Uterus (tissue), 4 donors: Measurements from ENCODE around the gene SMARCAL1. TPM values are rescaled to one million over a fixed set of nuclear protein-coding genes. Genes with fewer than 3 reads are reported as not detected.

ENCODE experiments used
- DNase-seq, 2 donors: peaks; one replicate each; pipeline ENCODE4 v3.0.0-alpha.2; 2019 to 2020
- H3K27ac ChIP-seq, 2 donors: fragments of 200-600 bp; sonication (generic); 1 replicate in 1 of 2; 2 replicates in 1 of 2; pipeline ENCODE4 v1.5.1; 2016 to 2018
- H3K27me3 ChIP-seq, 2 donors: fragments of 200-600 bp; sonication (generic); one replicate each; pipeline ENCODE4 v1.5.1; 2018 to 2019; ENCODE audit warnings: control low read depth in 1 of 2
- H3K36me3 ChIP-seq, 2 donors: fragments of 200-600 bp; sonication (generic); one replicate each; pipeline ENCODE4 v1.5.1; 2019; ENCODE audit warnings: control low read depth in 1 of 2
- H3K4me1 ChIP-seq, 2 donors: fragments of 200-600 bp; sonication (generic); one replicate each; pipeline ENCODE4 v1.5.1; 2018 to 2019; ENCODE audit warnings: control low read depth in 1 of 2
- H3K4me3 ChIP-seq, 2 donors: fragments of 200-600 bp; sonication (generic); 1 replicate in 1 of 2; 2 replicates in 1 of 2; pipeline ENCODE4 v1.5.1; 2018 to 2019; ENCODE audit warnings: mild to moderate bottlenecking in 1 of 2
- H3K9me3 ChIP-seq, 2 donors: fragments of 200-600 bp; sonication (generic); one replicate each; pipeline ENCODE4 v1.5.1; 2019; ENCODE audit warnings: control low read depth in 1 of 2
- CTCF ChIP-seq, 4 experiments: fragments of 200-600 bp in 2 of 4; fragments of 450-650 bp in 2 of 4; sonication (generic) in 2 of 4; IDR thresholded peaks; one replicate each; pipeline ENCODE4 v1.5.1; 2016 to 2019; ENCODE audit warnings: antibody characterized with exemption in 4 of 4, mild to moderate bottlenecking in 2 of 4, moderate library complexity in 1 of 4
- POLR2A ChIP-seq, 2 donors: fragments of 450-650 bp; IDR thresholded peaks; one replicate each; pipeline ENCODE4 v1.6.1; 2016; ENCODE audit warnings: antibody characterized with exemption in 2 of 2, mild to moderate bottlenecking in 1 of 2, moderate library complexity in 1 of 2
- intact Hi-C: fragments of 100-400 bp; cut with DNase I; formaldehyde crosslinking; loops from one replicate; pipeline ENCODE4 v1.15.1; 2023; ENCODE audit warnings: low total_unique reads
- total RNA-seq, 4 donors: library from RNA; depleted of rRNA in 3 of 4; stranded (reverse); fragments of >200 nt in 3 of 4; gene quantifications; one replicate each; pipeline versions ENCODE4 v1.1.0 to v1.2.4, GENCODE V29; 2014 to 2023
- donor health status: DM: yes; HTN: yes; CAD: no.

SMARCAL1 gene
- total RNA-seq, 4 donors from 2014 or later, result 8.5 to 25.1 (median 15.5) TPM

- Histone ChIP-seq H3K4me1 (no peaks in the 10 kb centered on the region), H3K27me3 (no peaks in the 10 kb centered on the region), H3K27ac (no peak overlapping the region), H3K9me3 (no peaks in the 10 kb centered on the region), H3K36me3 (no peaks in the 10 kb centered on the region), H3K4me3 (no peak overlapping the region)
- intact Hi-C loops, result no loop called here
- DNase-seq, result no peak
- TF ChIP-seq CTCF (IDR thresholded peaks at IDR 0.05), result no peak
- TF ChIP-seq POLR2A (IDR thresholded peaks at IDR 0.05), result no peak
Observed at GRCh38 chr2:216414772-216415319, 2.6 kb downstream of the SMARCAL1 start.

- intact Hi-C loops, result no loop called here
- no peak for DNase-seq
- H3K4me1 ChIP-seq, result no peaks in the 10 kb centered on the region
- H3K36me3 ChIP-seq, result no peaks in the 10 kb centered on the region
- H3K27ac ChIP-seq, result no peak overlapping the region
- TF ChIP-seq CTCF (IDR thresholded peaks at IDR 0.05) (no peak), POLR2A (IDR thresholded peaks at IDR 0.05) (no peak)
- H3K27me3 ChIP-seq, result no peaks in the 10 kb centered on the region
- H3K4me3 ChIP-seq, result no peak overlapping the region
- no peaks in the 10 kb centered on the region for H3K9me3 ChIP-seq
Observed at GRCh38 chr2:216415541-216415940, 3.3 kb downstream of the SMARCAL1 start.

GRCh38 chr2:216416571-216417307 is 4.5 kb downstream of the SMARCAL1 start:
- Histone ChIP-seq H3K4me3 (no peak overlapping the region), H3K36me3 (no peaks in the 10 kb centered on the region), H3K4me1 (no peaks in the 10 kb centered on the region), H3K27ac (no peak overlapping the region), H3K27me3 (no peaks in the 10 kb centered on the region), H3K9me3 (no peaks in the 10 kb centered on the region)
- DNase-seq, result no peak
- intact Hi-C loops, result no loop called here
- TF ChIP-seq CTCF (IDR thresholded peaks at IDR 0.05) (no peak), POLR2A (IDR thresholded peaks at IDR 0.05) (no peak)

- intact Hi-C loops, result no loop called here
- H3K4me3 ChIP-seq, result no peak overlapping the region
- H3K4me1 ChIP-seq, result no peaks in the 10 kb centered on the region
- no peak for DNase-seq
- H3K27me3 ChIP-seq, result no peaks in the 10 kb centered on the region
- no peak overlapping the region for H3K27ac ChIP-seq
- H3K9me3 ChIP-seq, result no peaks in the 10 kb centered on the region
- H3K36me3 ChIP-seq, result no peaks in the 10 kb centered on the region
- TF ChIP-seq CTCF (IDR thresholded peaks at IDR 0.05) (no peak), POLR2A (IDR thresholded peaks at IDR 0.05) (no peak)
Observed at GRCh38 chr2:216418981-216419380, 6.7 kb downstream of the SMARCAL1 start.

GRCh38 chr2:216420367-216421101 is 8.2 kb downstream of the SMARCAL1 start:
- no peaks in the 10 kb centered on the region for H3K36me3 ChIP-seq
- H3K4me1 ChIP-seq, result no peaks in the 10 kb centered on the region
- intact Hi-C loops, result no loop called here

More at GRCh38 chr2:216420367-216421101, 8.2 kb downstream of the SMARCAL1 start:
- no peak for DNase-seq
- Histone ChIP-seq H3K27ac (no peak overlapping the region), H3K27me3 (no peaks in the 10 kb centered on the region), H3K4me3 (no peak overlapping the region), H3K9me3 (no peaks in the 10 kb centered on the region)
- TF ChIP-seq CTCF (IDR thresholded peaks at IDR 0.05) (no peak), POLR2A (IDR thresholded peaks at IDR 0.05) (no peak)
